Karpas-422 (cell line): ENCODE measurements around the gene NUDT13. TPM values are rescaled to one million over a fixed set of nuclear protein-coding genes. Genes with fewer than 3 reads are reported as not detected.
"Not testable (repeated sequence)": the region's sequence is repeated elsewhere in the genome, so short reads cannot be mapped to it uniquely, and the experiment has no call there.

Experiments
- DNase-seq: peaks from one replicate; pipeline ENCODE4 v3.0.0-alpha.2; 2015
- H2AFZ ChIP-seq: fragments of 200-600 bp; sonication (generic); 2 replicates; pipeline ENCODE4 v1.6.1; 2014; ENCODE audit warnings: antibody characterized with exemption, low read length, mixed read lengths
- H3K27ac ChIP-seq: fragments of 200-600 bp; sonication (generic); 2 replicates; pipeline ENCODE4 v1.5.1; 2014; ENCODE audit warnings: mild to moderate bottlenecking, low read length, moderate library complexity
- H3K27me3 ChIP-seq: fragments of 200-600 bp; sonication (generic); 2 replicates; pipeline ENCODE4 v1.6.1; 2014; ENCODE audit warnings: low read length, mixed read lengths
- H3K36me3 ChIP-seq: fragments of 200-600 bp; sonication (generic); 2 replicates; pipeline ENCODE4 v1.6.1; 2014; ENCODE audit warnings: low read length, mixed read lengths; ENCODE audit not compliant: insufficient read depth
- H3K4me1 ChIP-seq: fragments of 200-600 bp; sonication (generic); 2 replicates; pipeline ENCODE4 v1.6.1; 2014; ENCODE audit warnings: mild to moderate bottlenecking, low read length, mixed read lengths
- H3K4me2 ChIP-seq: fragments of 200-600 bp; sonication (generic); 2 replicates; pipeline ENCODE4 v1.6.1; 2014; ENCODE audit warnings: low read length, low read depth, mild to moderate bottlenecking; ENCODE audit not compliant: poor library complexity, severe bottlenecking
- H3K4me3 ChIP-seq: fragments of 200-600 bp; sonication (generic); 2 replicates; pipeline ENCODE4 v1.5.1; 2014; ENCODE audit warnings: mild to moderate bottlenecking, antibody characterized with exemption, low read length, mixed read lengths
- H3K79me2 ChIP-seq: fragments of 200-600 bp; sonication (generic); 2 replicates; pipeline ENCODE4 v1.6.1; 2014; ENCODE audit warnings: mild to moderate bottlenecking, low read length, mixed read lengths
- H3K9ac ChIP-seq: fragments of 200-600 bp; sonication (generic); 2 replicates; pipeline ENCODE4 v1.6.0; 2014; ENCODE audit warnings: low read length
- H3K9me2 ChIP-seq: fragments of 200-600 bp; sonication (generic), shearing (Covaris generic); replicated peaks from 2 replicates; pipeline ENCODE4 v1.6.0; 2014; ENCODE audit warnings: mild to moderate bottlenecking, low read length, moderate library complexity; ENCODE audit not compliant: insufficient read depth
- H3K9me3 ChIP-seq: fragments of 300-700, 200-600 bp; sonication (generic); 2 replicates; pipeline ENCODE4 v1.6.1; 2014; ENCODE audit warnings: low read length, mixed read lengths
- H4K20me1 ChIP-seq: fragments of 200-600 bp; sonication (generic); 2 replicates; pipeline ENCODE4 v1.6.1; 2014; ENCODE audit warnings: mild to moderate bottlenecking, antibody characterized with exemption, low read length, low read depth; ENCODE audit not compliant: insufficient read depth
- total RNA-seq: library from RNA; depleted of rRNA; stranded (reverse); fragments of >200 nt; shearing (Covaris generic); gene quantifications from 2 replicates; pipeline ENCODE4 v1.2.3, GENCODE V29; 2014; ENCODE audit warnings: low replicate concordance

NUDT13 gene
- total RNA-seq, 1 experiment from 2014 or later, result 1.3 TPM

DNA sequence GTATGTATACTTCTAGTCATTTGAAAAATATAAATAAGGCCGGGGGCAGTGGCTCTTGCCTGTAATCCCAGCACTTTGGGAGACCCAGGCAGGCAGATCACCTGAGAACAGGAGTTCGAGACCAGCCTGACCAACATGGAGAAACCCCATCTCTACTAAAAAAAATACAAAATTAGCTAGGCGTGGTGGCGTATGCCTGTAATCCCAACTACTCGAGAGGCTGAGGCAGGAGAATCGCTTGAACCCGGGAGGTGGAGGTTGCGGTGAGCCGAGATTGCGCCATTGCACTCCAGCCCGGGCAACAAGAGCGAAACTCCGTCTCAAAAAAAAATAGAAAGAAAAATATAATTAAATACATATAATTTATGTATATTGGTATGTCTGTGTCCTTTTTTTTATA is 1.8 kb downstream of the NUDT13 start:
- H3K79me2 ChIP-seq, H4K20me1 ChIP-seq, DNase-seq, H3K27me3 ChIP-seq, H3K36me3 ChIP-seq, H3K9me2 ChIP-seq, H3K4me3 ChIP-seq, H2AFZ ChIP-seq, H3K9ac ChIP-seq, H3K27ac ChIP-seq, H3K4me1 ChIP-seq, H3K9me3 ChIP-seq, H3K4me2 ChIP-seq: not testable (repeated sequence)

DNA sequence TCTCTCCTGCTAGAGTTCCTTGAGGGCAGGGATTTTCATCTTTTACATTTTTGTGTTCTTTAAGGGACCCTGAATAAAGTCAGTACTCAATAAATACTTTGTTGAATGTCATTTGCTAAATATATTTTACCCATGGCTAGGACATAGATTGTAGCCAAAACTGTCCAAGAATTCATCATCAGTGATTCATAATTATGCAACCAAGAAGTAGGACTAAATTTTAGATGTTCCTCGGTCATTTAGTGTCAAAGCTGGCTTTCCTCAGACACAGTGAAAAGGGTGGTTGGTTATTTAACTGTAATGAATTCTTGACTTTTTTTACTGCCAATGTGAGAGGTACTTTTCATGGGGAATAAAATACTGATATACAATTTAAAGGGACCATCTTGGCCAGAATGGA is 3.3 kb downstream of the NUDT13 start:
- H4K20me1 ChIP-seq, result no peaks in the 10 kb centered on the region
- no peak overlapping the region for H3K9ac ChIP-seq
- no peaks in the 10 kb centered on the region for H3K79me2 ChIP-seq
- 0 out of 2 replicates have a peak, but pooled peaks cover 5% of the 10 kb centered on the region for H3K36me3 ChIP-seq
- no peaks in the 10 kb centered on the region for H3K27me3 ChIP-seq
- H3K4me3 ChIP-seq, result no peak overlapping the region
- H3K9me3 ChIP-seq, result peaks cover 6% of the 10 kb centered on the region; the same call in 1 of the 2 replicates
- H3K27ac ChIP-seq, result no peak overlapping the region
- no peak overlapping the region for H3K4me2 ChIP-seq
- H2AFZ ChIP-seq, result no peak overlapping the region
- no peaks in the 10 kb centered on the region for H3K9me2 ChIP-seq
- DNase-seq, result no peak
- H3K4me1 ChIP-seq, result peaks cover 16% of the 10 kb centered on the region

DNA sequence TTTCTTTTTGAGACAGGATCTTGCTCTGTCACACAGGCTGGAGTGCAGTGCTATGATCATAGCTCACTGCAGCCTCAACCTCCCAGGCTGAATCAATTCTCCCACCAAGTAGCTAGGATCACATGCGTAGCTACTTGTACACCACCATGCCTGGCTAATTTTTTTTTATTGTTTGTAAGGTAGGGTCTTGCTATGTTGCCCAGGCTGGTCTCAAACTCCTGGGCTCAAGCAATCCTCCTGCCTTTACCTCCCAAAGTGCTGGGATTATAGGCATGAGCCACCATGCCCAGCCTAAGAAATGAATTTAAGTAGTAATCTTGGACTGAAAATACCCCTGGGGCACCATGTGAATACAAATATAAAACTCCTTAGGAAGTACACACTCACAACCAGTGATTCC is 5.8 kb downstream of the NUDT13 start:
- no peaks in the 10 kb centered on the region for H3K36me3 ChIP-seq
- no peak overlapping the region for H3K4me3 ChIP-seq
- no peak for DNase-seq
- H4K20me1 ChIP-seq, result no peaks in the 10 kb centered on the region
- no peaks in the 10 kb centered on the region for H3K79me2 ChIP-seq
- no peaks in the 10 kb centered on the region for H3K9me3 ChIP-seq
- H3K4me2 ChIP-seq, result no peak overlapping the region
- no peaks in the 10 kb centered on the region for H3K9me2 ChIP-seq
- no peak overlapping the region for H2AFZ ChIP-seq
- H3K27ac ChIP-seq, result no peak overlapping the region
- H3K27me3 ChIP-seq, result no peaks in the 10 kb centered on the region
- no peak overlapping the region for H3K9ac ChIP-seq
- peaks cover 19% of the 10 kb centered on the region for H3K4me1 ChIP-seq

DNA sequence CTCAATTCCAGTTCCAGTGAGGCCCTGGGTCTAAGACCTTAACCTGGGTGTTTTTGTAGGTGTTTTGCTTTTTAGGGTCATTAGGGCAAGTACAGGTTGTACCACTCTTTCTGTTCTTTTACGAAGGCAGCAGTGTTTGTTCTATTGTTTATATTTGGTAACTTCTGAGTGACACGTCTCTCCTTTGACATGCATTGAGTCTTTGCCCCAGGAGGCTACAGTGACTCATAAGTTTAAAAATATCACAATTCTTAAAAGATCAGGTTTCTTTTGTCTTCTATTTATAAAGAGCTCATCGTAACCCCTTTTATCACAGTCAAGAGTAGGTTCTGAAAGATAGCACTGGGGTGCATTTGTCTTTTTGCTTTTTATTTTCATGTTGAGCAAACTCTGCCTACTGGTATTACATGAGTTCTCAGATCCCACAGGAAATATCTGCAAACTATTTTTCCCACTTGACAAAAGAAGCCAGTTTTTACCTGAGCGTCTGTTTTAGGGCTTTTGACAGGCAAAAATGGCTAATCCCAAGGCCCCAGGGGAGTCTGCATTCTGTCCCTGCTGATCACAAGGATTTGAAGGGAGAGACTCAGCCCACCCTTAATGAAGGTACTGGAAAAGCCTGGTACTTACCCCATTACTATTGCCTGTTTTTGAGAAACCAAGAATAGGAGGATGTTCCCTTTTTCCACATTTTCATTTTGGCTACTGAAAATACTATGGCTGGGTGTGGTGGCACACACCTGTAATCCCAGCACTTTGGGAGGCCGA is 7.9 kb downstream of the NUDT13 start:
- Histone ChIP-seq H3K4me3 (peak overlapping the region; percentile 26), H3K27ac (peak overlapping the region; percentile 58), H3K9me3 (no peaks in the 10 kb centered on the region), H3K9me2 (no peaks in the 10 kb centered on the region), H3K27me3 (no peaks in the 10 kb centered on the region), H2AFZ (no peak overlapping the region), H3K9ac (no peak overlapping the region), H3K4me2 (peak overlapping the region; percentile 59), H3K36me3 (no peaks in the 10 kb centered on the region), H3K79me2 (no peaks in the 10 kb centered on the region), H3K4me1 (peaks cover 14% of the 10 kb centered on the region), H4K20me1 (no peaks in the 10 kb centered on the region)
- peak; percentile 83 for DNase-seq

DNA sequence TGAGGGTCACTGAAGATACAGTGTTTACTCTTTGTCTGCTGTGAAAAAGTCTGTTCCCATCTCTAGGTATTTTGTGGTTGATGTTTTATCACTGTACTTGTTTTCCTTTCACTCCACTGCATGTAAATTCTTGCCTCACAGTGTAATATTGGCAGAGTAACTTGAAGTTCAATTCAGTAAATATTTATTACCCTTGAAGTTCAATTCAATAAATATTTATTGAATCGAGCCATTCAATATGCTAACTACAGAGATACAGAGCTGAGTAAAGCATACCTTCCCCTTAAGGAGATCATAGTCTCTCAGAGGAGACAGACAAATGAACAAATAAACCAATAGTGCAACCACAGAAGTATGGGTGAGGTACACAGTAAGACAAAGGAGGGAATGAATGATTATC is 9.2 kb downstream of the NUDT13 start:
- Histone ChIP-seq H2AFZ (no peak overlapping the region), H3K9ac (no peak overlapping the region), H3K4me2 (no peak overlapping the region), H4K20me1 (no peaks in the 10 kb centered on the region), H3K4me1 (peaks cover 14% of the 10 kb centered on the region), H3K27me3 (no peaks in the 10 kb centered on the region), H3K79me2 (no peaks in the 10 kb centered on the region), H3K4me3 (no peak overlapping the region), H3K9me2 (no peaks in the 10 kb centered on the region), H3K36me3 (no peaks in the 10 kb centered on the region), H3K9me3 (no peaks in the 10 kb centered on the region), H3K27ac (no peak overlapping the region)
- no peak for DNase-seq

DNA sequence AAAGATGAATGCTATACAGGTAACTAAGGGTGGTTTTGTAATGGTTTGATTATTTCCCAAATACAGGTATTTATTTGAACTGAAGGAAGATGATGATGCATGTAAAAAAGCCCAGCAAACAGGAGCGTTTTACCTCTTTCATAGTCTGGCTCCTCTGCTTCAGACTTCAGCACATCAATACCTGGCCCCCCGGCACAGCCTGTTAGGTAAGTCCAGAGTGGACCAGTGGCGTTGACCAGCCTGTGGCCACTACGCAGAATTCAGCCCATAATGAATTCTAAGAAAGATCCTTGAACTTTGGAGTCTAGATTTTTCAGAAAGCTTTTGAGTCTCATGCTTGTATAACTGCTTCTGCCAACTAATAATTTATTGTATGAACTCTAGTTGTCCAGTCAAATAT is 9.7 kb downstream of the NUDT13 start:
- H4K20me1 ChIP-seq, result no peaks in the 10 kb centered on the region
- H3K27ac ChIP-seq, result no peak overlapping the region
- no peak for DNase-seq
- H3K9ac ChIP-seq, result no peak overlapping the region
- H3K9me3 ChIP-seq, result no peaks in the 10 kb centered on the region
- no peaks in the 10 kb centered on the region for H3K27me3 ChIP-seq
- H3K4me1 ChIP-seq, result peaks cover 14% of the 10 kb centered on the region
- no peak overlapping the region for H3K4me3 ChIP-seq
- H3K4me2 ChIP-seq, result no peak overlapping the region
- no peaks in the 10 kb centered on the region for H3K9me2 ChIP-seq
- no peaks in the 10 kb centered on the region for H3K36me3 ChIP-seq
- H3K79me2 ChIP-seq, result no peaks in the 10 kb centered on the region
- no peak overlapping the region for H2AFZ ChIP-seq

DNA sequence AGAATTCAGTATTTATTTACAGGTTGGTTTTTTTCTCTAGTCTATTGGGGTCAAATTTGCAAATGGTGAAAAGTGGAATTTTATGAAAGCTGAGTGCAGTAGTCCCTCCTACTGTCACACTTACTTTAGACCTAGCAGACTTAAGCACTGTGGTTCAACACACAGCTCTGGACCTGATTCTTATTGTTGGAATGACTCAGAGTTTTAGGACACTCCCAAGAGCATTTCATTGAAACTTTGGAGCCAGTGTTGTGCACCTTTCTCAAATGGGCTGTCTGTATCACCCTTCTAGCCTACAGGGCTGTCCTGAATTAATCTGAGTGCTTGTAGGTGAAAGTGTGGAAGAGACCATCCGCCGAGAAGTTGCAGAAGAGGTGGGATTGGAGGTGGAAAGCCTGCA is 16.1 kb downstream of the NUDT13 start:
- H3K27ac ChIP-seq, result no peak overlapping the region
- 0 out of 2 replicates have a peak, but pooled peaks cover 6% of the 10 kb centered on the region for H3K79me2 ChIP-seq
- no peak for DNase-seq
- no peak overlapping the region for H2AFZ ChIP-seq
- H4K20me1 ChIP-seq, result peaks cover 6% of the 10 kb centered on the region; the same call in 1 of the 2 replicates
- no peak overlapping the region for H3K4me3 ChIP-seq
- H3K9ac ChIP-seq, result no peak overlapping the region
- H3K9me3 ChIP-seq, result no peaks in the 10 kb centered on the region
- no peak overlapping the region for H3K4me2 ChIP-seq
- H3K27me3 ChIP-seq, result no peaks in the 10 kb centered on the region
- H3K36me3 ChIP-seq, result peaks cover 14% of the 10 kb centered on the region; the same call in 1 of the 2 replicates
- peaks cover 9% of the 10 kb centered on the region for H3K4me1 ChIP-seq
- H3K9me2 ChIP-seq, result no peaks in the 10 kb centered on the region

DNA sequence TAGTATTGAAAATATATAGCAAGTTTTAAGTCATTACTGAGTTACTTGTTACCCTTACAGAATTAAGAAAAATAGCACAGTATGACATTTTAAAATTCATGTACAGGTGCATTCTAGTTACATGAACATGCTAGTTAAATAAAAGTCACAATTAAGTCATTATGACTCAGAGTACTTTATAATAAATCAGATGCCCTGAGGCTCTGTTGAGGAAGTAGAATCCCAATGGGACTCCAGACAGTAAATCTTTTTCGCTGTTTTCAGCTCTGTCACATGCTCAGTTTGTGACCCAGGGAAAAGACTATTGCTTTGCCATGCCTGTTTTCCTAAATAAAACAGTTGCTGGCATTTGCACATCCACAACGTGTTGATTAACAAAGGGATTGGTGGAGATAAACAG is 21.0 kb downstream of the NUDT13 start:
- no peaks in the 10 kb centered on the region for H3K9me3 ChIP-seq
- peaks cover 47% of the 10 kb centered on the region for H3K4me1 ChIP-seq
- no peaks in the 10 kb centered on the region for H3K9me2 ChIP-seq
- peak; percentile 66 for DNase-seq
- H3K4me3 ChIP-seq, result peak overlapping the region; percentile 50
- H3K27me3 ChIP-seq, result no peaks in the 10 kb centered on the region
- H3K4me2 ChIP-seq, result peak overlapping the region; percentile 62
- no peak overlapping the region for H3K9ac ChIP-seq
- peak overlapping the region; percentile 58 for H3K27ac ChIP-seq
- H4K20me1 ChIP-seq, result peaks cover 10% of the 10 kb centered on the region
- H3K79me2 ChIP-seq, result peaks cover 9% of the 10 kb centered on the region
- peaks cover 38% of the 10 kb centered on the region; the same call in 1 of the 2 replicates for H3K36me3 ChIP-seq
- H2AFZ ChIP-seq, result no peak overlapping the region
